ENCODE results near the gene CIITA.
"Not testable (repeated sequence)": the region's sequence is repeated elsewhere in the genome, so short reads cannot be mapped to it uniquely, and the experiment has no call there.

The CIITA gene

GRCh38 chr16:10876799-10877341 lies at the start of gene CIITA:
CIITA (plus strand) TSS chr16:10877202; CDS start chr16:10877331, 129 bp downstream.
- DNase-seq = peak; percentile 77

DNA sequence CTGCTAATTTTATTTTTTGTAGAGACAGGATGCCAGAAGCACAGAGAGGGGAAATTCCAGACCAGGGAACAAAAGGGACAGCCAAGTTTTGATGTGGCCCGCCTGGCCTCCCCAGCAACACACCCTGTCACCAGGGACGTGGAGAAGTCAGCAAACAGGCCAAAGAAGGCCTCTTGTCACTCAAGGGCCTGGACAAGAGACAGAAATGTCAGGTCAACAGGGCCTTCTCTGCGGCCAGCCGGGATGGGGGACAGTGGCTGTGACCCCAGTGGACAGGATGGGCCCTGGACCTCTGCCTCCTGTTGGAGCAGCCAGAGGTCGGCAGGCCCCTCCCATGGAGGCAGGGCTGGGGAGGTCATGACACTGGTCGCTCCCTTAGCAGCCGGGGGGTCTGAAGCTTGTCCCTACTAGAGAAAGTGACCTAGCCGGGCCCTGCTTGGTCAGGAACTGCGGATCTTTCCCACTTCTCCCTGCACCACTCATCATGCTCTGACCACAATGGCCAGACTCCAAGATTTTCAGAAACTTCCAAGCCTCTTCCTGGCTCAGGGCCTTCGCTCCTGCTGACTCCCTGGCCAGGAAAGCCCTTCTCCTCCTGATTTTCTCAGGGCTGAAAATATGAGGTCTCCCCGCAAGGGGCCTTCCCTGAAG lies 49.2 kb upstream of the CIITA start:
- no peak for DNase-seq

GRCh38 chr16:10828851-10829366 lies 48.1 kb upstream of the CIITA start:
- DNase-seq = no peak

- not testable (repeated sequence) for DNase-seq
These were observed 47.5 kb upstream of the CIITA start for GRCh38 chr16:10829390-10830098.

DNA sequence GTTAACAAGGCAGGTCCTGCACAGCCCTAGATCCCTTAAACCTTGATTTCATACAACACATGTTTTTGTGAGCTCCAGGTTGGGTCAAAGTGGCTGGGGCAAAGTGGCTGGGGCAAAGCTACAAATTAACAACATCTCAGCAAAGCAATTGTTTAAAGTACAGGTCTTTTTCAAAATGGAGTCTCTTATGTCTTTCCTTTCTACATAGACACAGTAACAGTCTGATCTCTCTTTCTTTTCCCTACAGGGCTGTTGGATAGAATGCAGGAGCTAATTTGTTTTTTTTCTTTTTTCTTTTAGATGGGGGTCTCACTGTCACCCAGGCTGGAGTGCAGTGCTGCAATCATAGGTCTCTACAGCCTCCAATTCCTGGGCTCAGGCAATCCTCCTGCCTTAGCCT lies 46.8 kb upstream of the CIITA start:
- not testable (repeated sequence) for DNase-seq

DNA sequence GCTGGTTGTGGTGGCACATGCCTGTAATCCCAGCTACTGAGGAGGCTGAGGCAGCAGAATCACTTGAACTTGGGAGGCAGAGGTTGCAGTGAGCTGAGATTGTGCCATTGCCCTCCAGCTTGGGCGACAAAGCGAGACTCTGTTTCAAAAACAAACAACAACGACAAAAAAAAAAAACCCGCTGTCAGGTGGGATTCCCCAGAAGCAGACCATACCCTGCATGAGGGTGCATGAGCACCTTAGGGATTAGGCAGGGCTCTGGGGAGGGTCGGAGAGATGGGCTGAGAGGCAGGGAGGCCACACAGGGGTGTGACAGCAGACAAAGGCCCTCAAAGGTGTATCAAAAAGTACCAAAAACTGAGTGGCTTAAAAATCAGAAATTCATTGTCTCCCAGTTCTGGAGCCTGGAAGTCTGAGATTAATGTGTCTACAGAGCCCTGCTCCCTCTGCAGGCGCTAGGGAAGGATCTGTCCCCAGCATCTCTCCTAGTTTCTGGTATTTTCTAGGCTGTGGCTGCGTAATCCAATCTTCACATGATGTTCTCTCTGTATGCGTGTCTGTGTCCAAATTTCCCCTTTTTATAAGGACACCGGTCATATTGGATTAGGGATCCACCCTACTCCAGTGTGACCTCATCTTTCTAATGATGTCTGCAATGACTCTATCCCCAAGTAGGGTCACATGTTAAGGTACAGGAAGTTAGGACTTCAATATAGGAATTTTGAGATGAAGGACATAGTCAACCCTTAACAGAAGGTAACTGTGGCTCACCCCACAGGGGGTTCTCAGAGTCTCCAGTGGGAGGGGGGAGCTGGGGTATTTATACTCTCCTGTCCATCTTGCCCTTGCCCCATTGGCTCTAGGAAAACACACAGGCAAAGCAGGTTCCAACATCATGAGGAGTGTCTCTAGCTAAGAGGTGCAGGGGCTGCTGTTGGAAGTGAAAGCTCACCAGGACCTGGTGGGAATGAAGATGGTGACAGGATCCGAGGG lies 44.8 kb upstream of the CIITA start:
- no peak for DNase-seq

DNA sequence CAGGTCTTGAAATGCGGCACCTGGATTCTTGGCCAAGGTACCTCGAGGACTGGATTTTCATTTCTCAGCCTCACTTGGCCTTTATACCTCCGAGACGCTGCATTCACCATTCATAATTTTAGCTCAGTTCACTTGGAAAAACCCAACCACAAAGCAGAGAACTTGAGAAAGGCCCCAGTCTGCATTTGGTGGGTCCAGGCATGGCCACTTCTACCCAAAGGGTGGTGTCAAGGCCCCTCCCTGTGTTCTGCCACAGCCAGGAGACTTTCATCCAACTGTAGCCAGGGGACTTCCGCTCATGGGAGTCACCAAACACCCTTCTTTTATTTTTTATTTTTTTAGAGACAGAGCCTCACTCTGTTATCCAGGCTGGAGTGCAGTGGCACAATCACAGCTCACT lies 43.7 kb upstream of the CIITA start:
- no peak for DNase-seq

- no peak for DNase-seq
These were observed 42.9 kb upstream of the CIITA start for GRCh38 chr16:10834130-10834529.

DNA sequence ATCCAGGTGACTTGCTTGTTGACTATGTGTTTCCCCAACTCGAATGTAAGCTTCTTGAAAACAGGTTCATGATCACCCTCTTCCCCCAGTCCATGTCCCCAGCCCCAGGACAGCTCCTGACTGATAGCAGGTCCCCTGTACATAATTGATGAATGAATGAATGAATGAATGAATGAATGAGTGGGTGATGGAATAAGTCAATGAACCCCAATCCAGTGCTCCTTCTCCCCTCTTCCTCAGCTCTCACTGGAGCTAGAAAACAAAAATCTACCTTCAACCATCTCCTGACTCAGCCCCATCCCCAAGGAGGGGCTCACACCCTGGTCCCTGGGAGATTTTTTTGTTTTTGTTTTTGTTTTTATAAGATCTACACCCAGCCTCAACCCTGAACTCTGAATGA lies 42.2 kb upstream of the CIITA start:
- no peak for DNase-seq

- no peak for DNase-seq
These were observed 41.6 kb upstream of the CIITA start for GRCh38 chr16:10835281-10835931.

GRCh38 chr16:10836174-10836853 lies 40.7 kb upstream of the CIITA start:
- no peak for DNase-seq

GRCh38 chr16:10838621-10839278 lies 38.3 kb upstream of the CIITA start:
- DNase-seq = no peak

DNA sequence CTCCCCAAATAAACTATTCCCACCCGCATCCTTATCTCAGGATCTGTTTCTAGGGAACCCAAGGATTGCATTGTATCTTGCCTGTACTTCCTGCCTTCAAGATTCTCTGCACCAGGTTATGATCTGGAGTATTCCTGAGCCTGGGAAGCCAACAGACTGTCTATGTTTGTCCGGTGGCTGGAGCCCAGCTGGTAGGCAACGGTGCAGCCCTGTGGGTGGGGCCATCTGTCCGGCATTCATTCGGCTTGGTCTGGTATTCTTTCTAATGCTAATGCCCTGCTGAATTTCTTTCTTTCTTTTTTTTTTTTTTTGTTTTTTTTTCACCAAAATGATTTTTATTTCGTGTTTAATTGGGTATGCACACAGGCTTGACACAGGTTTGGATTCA lies 37.7 kb upstream of the CIITA start:
- DNase-seq = no peak

DNA sequence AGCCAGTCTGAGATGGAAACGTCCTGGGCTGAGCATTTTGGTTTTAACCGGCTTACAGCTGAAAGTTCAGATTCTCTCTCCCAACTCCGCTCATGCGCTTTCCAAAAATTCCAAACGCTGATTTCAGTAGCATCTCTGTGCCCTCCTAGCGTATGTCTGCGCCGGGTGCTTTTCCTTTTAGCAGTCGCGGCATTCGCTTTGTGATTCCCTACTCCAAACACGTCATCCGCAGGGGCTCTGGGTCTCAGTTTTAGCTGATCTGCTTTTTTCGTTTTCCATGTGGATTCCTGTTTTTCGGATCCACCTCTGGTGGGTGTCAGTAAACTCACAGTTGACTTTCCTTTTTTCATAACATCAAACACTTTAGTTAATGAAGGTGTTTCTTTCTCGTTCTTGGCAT lies 36.3 kb upstream of the CIITA start:
- no peak for DNase-seq

GRCh38 chr16:10846213-10846998 lies 30.6 kb upstream of the CIITA start:
- no peak for DNase-seq

DNA sequence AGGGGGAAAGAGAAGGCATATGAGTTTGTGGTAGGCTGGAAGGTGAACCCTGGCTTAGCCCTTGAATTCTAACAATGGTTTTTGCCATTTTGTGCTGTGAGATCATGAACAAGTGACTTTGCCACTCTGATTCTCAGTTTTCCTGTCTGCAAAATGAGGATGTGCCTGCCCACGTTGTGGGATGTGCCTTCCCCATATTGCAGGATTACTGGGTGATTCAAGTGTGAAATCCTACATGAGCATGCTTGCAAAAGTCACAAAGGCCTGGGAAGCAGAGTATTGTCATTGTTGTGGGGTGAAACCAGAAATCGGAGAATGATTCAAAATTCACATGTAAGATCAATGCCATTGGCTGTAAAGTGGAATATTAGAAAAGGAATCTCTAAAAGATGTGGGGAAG lies 29.8 kb upstream of the CIITA start:
- DNase-seq = no peak

DNA sequence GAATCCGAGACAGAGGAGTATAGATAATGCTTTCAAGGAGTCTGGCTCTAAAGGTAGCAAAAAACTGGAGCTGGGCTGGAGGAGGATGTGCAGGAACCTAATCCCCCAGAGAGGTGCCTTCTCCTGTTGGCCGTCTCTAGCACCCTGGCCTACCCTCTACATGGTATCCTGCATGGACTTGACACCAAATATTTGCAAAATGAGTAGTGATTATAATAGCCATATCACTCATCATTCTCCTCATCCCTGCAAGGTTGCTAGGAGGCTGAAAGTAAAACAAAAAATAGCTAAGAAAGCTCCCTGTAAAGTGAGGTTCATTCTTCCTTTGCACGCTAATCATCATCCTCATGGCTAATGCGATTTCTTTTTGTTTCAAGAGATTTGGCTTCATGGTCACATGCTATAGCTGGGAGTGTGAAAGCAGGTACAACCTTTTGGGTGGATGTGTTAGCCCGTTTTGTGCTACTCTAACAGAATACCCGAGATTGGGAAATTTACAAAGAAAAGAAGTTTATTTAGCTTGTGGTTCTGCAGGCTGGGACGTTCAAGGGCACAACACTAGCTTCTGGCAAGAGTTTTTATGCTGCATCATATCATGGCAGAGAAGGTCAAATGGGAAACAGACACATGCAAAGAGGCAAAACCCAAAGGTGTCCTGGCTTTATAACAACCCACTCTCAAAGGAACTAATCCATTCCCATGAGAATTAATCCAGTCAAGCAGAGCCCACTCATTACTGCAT lies 27.1 kb upstream of the CIITA start:
- no peak for DNase-seq

DNA sequence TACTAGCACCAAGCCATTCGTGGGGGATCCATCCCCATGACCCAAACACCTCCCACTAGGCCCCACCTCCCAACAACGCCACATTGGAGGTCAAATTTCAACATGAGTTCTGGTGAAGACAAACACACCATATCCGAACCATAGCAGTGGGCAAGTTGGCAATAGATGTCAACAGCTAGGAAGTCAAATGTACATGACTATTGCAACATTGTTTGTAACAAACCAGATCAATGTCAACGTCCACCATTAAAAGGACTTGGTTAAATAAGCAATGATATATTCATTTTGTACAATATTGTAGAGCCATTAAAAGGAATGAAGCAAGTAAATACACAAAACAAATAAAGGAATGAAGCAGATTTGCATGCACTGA lies 26.5 kb upstream of the CIITA start:
- DNase-seq = no peak

DNA sequence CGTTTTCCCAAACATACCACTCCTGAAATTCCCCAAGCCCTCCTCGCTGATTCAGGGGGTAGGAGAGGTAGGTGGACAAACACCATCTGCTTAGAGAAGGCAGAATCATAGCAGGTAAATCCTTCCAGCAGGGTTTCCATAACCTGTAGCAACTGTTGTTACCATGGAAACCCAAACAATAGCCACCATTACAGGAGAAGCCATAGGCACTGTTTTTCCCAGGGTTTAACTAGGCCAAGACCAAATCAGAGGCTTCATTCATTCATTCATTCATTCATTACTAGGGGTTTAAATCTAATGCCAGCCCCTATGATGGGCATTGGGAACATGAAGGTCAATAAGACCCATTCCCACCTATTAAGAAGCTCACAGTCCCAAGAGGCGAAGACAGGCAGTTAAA lies 25.5 kb upstream of the CIITA start:
- no peak for DNase-seq

DNA sequence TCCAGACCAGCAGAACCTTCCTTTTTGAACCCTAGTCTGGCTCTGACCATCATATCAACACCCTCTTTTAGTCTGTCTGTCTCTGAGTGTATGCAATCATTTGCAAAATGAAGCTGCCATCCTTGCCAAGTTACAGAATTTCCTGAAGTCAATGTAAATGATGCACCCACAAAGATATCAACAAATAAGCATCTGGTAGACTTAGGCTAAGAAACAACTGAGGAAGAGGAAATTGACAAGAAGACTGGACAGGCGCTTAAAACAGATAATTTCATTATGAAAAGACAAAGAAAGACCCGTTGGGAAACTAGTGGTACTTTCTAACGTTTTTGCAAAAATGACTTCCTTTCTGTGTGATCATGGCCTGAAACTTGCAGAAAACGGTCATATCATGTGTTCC lies 24.7 kb upstream of the CIITA start:
- DNase-seq = no peak

Measured in CD4-positive, alpha-beta T cell treated with Interleukin-21 for 1 hour (primary cell).